ENCODE measurements around the gene RTRAF. TPM values are rescaled to one million over a fixed set of nuclear protein-coding genes. Genes with fewer than 3 reads are reported as not detected.

Gene RTRAF
- total RNA-seq, 1 experiment from 2014 or later = 93.7 TPM

DNA sequence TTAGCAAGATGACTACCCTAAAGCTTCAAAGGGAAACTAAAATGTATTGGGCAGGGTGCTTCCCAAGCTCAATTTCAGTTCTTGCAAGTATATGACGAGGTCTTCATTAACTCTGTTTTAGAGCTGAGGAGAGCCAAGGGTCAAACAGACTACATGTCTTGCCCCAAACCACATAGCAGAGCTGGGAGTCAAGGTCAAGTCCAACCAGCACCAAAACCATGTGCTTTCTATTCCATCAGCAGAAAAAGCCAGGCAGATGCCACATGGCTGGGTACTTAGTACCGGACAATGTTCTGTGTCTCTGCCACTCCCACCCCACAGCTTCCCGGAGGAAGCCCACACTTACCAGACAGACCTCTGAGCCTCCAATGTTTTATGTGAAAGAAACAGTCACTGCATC is 61.9 kb downstream of the RTRAF start:
- Histone ChIP-seq H3K4me3 (ENCODE audit: low read depth in 2 of 2, low read length in 2 of 2) (no peak overlapping the region), H3K9me3 (ENCODE audit: control insufficient read depth, insufficient read depth, low read depth, low read length) (no peaks in the 10 kb centered on the region), H3K4me1 (ENCODE audit: control insufficient read depth, insufficient read depth, low read length) (no peaks in the 10 kb centered on the region), H3K27me3 (ENCODE audit: control insufficient read depth, insufficient read depth, low read length) (no peaks in the 10 kb centered on the region; the same call in 1 of the 2 replicates), H3K27ac (ENCODE audit: low read length) (no peak overlapping the region), H3K36me3 (ENCODE audit: control insufficient read depth, insufficient read depth, low read length) (no peaks in the 10 kb centered on the region)
- in situ Hi-C loops (cut with HindIII; ENCODE audit: low pct_unique_long_range_greater_than_20kb, low sequenced_read_pairs) = no loop called here
- BruUV-seq (replicated peaks) = no TSS peak
- POLR2A ChIA-PET = no interaction called here
- CTCF ChIA-PET = no interaction called here
- TF ChIP-seq, protein P1, sequence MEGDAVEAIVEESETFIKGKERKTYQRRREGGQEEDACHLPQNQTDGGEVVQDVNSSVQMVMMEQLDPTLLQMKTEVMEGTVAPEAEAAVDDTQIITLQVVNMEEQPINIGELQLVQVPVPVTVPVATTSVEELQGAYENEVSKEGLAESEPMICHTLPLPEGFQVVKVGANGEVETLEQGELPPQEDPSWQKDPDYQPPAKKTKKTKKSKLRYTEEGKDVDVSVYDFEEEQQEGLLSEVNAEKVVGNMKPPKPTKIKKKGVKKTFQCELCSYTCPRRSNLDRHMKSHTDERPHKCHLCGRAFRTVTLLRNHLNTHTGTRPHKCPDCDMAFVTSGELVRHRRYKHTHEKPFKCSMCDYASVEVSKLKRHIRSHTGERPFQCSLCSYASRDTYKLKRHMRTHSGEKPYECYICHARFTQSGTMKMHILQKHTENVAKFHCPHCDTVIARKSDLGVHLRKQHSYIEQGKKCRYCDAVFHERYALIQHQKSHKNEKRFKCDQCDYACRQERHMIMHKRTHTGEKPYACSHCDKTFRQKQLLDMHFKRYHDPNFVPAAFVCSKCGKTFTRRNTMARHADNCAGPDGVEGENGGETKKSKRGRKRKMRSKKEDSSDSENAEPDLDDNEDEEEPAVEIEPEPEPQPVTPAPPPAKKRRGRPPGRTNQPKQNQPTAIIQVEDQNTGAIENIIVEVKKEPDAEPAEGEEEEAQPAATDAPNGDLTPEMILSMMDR (IDR thresholded peaks at IDR 0.05) = no peak
- TF ChIP-seq TCF7L2 (IDR thresholded peaks at IDR 0.05; ENCODE audit: low read depth, low read length) = no peak
- no peak for TF ChIP-seq POLR2AphosphoS5 (IDR thresholded peaks at IDR 0.05; ENCODE audit: low read depth, low read length)
- no peak for TF ChIP-seq SIN3A (IDR thresholded peaks at IDR 0.05; ENCODE audit: borderline replicate concordance, insufficient read depth, low read depth, low read length)
- no peak for TF ChIP-seq REST (IDR thresholded peaks at IDR 0.05; ENCODE audit: insufficient read depth in 1 of 2, low read depth in 2 of 2, low read length in 1 of 2)
- DNase-seq (ENCODE audit: low read depth, low spot score) = no peak
- ATAC-seq = no peak
- intact Hi-C loops (cut with micrococcal nuclease; ENCODE audit: unreplicated experiment) = no loop called here

- Histone ChIP-seq H3K4me3 (ENCODE audit: low read depth in 2 of 2, low read length in 2 of 2) (no peak overlapping the region), H3K4me1 (ENCODE audit: control insufficient read depth, insufficient read depth, low read length) (no peaks in the 10 kb centered on the region), H3K27me3 (ENCODE audit: control insufficient read depth, insufficient read depth, low read length) (no peaks in the 10 kb centered on the region; the same call in 1 of the 2 replicates), H3K9me3 (ENCODE audit: control insufficient read depth, insufficient read depth, low read depth, low read length) (no peaks in the 10 kb centered on the region), H3K36me3 (ENCODE audit: control insufficient read depth, insufficient read depth, low read length) (no peaks in the 10 kb centered on the region), H3K27ac (ENCODE audit: low read length) (no peak overlapping the region)
- DNase-seq (ENCODE audit: low read depth, low spot score) (no peak), ATAC-seq (no peak)
- no TSS peak for BruUV-seq (replicated peaks)
- CTCF ChIA-PET = no interaction called here
- in situ Hi-C loops (cut with HindIII; ENCODE audit: low pct_unique_long_range_greater_than_20kb, low sequenced_read_pairs) = no loop called here
- intact Hi-C loops (cut with micrococcal nuclease; ENCODE audit: unreplicated experiment) = no loop called here
- POLR2A ChIA-PET = no interaction called here
- no peak for TF ChIP-seq SIN3A (IDR thresholded peaks at IDR 0.05; ENCODE audit: borderline replicate concordance, insufficient read depth, low read depth, low read length)
- TF ChIP-seq REST (IDR thresholded peaks at IDR 0.05; ENCODE audit: insufficient read depth in 1 of 2, low read depth in 2 of 2, low read length in 1 of 2) = no peak
- TF ChIP-seq POLR2AphosphoS5 (IDR thresholded peaks at IDR 0.05; ENCODE audit: low read depth, low read length) = no peak
- TF ChIP-seq, protein P1 (IDR thresholded peaks at IDR 0.05) = no peak
- TF ChIP-seq TCF7L2 (IDR thresholded peaks at IDR 0.05; ENCODE audit: low read depth, low read length) = no peak
Measured at GRCh38 chr14:52051871-52052270, 62.5 kb downstream of the RTRAF start.
